ENCODE measurements around the gene RTRAF. TPM values are rescaled to one million over a fixed set of nuclear protein-coding genes. Genes with fewer than 3 reads are reported as not detected.

The RTRAF gene
- total RNA-seq, 4 donors from 2014 or later = 20.2 to 58.7 (median 51.9) TPM

GRCh38 chr14:52010173-52010693 is 20.9 kb downstream of the RTRAF start:
- Histone ChIP-seq H3K27me3 (no peaks in the 10 kb centered on the region), H3K36me3 (peaks cover 12 to 69% (median 15%) of the 10 kb centered on the region in 3 donors), H3K9me3 (no peaks in the 10 kb centered on the region), H3K4me3 (no peak overlapping the region), H3K4me1 (peaks cover 0 to 28% (median 0%) of the 10 kb centered on the region in 3 donors), H3K27ac (no peak overlapping the region)
- TF ChIP-seq CTCF (IDR thresholded peaks at IDR 0.05) (no peak), POLR2A (IDR thresholded peaks at IDR 0.05) (no peak)
- 81 to 96% methylated on average over 3 of the region's 3 CpGs for WGBS, 2 donors
- intact Hi-C loops (cut with DNase I) = no loop called here
- DNase-seq = no peak

GRCh38 chr14:52011523-52011922 is 22.2 kb downstream of the RTRAF start:
- H3K9me3 ChIP-seq = no peaks in the 10 kb centered on the region
- H3K36me3 ChIP-seq = peaks cover 6 to 56% (median 15%) of the 10 kb centered on the region in 3 donors
- H3K4me3 ChIP-seq = no peak overlapping the region
- WGBS, 2 donors = 90 to 92% methylated on average over 8 to 9 of the region's 9 CpGs
- peaks cover 0 to 35% (median 0%) of the 10 kb centered on the region in 3 donors for H3K4me1 ChIP-seq
- no peaks in the 10 kb centered on the region for H3K27me3 ChIP-seq
- DNase-seq = no peak
- intact Hi-C loops (cut with DNase I) = no loop called here
- H3K27ac ChIP-seq = no peak overlapping the region
- TF ChIP-seq POLR2A (IDR thresholded peaks at IDR 0.05) (no peak), CTCF (IDR thresholded peaks at IDR 0.05) (no peak)

GRCh38 chr14:52012635-52013034 is 23.3 kb downstream of the RTRAF start:
- Histone ChIP-seq H3K4me1 (peaks cover 0 to 35% (median 0%) of the 10 kb centered on the region in 3 donors), H3K27ac (peak overlapping the region in 1 of 4 donors; percentile 49), H3K4me3 (no peak overlapping the region), H3K36me3 (peaks cover 5 to 45% (median 15%) of the 10 kb centered on the region in 3 donors), H3K27me3 (no peaks in the 10 kb centered on the region), H3K9me3 (no peaks in the 10 kb centered on the region)
- DNase-seq = no peak
- intact Hi-C loops (cut with DNase I) = no loop called here
- WGBS, 2 donors = 54 to 66% methylated on average over 4 of the region's 4 CpGs
- TF ChIP-seq CTCF (IDR thresholded peaks at IDR 0.05) (no peak), POLR2A (IDR thresholded peaks at IDR 0.05) (no peak)

GRCh38 chr14:52013984-52014600 is 24.7 kb downstream of the RTRAF start:
- H3K4me1 ChIP-seq = peaks cover 0 to 35% (median 0%) of the 10 kb centered on the region in 3 donors
- intact Hi-C loops (cut with DNase I) = no loop called here
- no peak overlapping the region for H3K4me3 ChIP-seq
- TF ChIP-seq CTCF (IDR thresholded peaks at IDR 0.05) (no peak), POLR2A (IDR thresholded peaks at IDR 0.05) (no peak)
- DNase-seq = no peak
- H3K9me3 ChIP-seq = no peaks in the 10 kb centered on the region
- no peaks in the 10 kb centered on the region for H3K27me3 ChIP-seq
- WGBS, 2 donors = 72 to 76% methylated on average over 7 to 8 of the region's 11 CpGs
- peaks cover 5 to 31% (median 9%) of the 10 kb centered on the region in 3 donors for H3K36me3 ChIP-seq
- peak overlapping the region in 1 of 4 donors; percentile 49 for H3K27ac ChIP-seq

GRCh38 chr14:52014601-52015267 is 25.4 kb downstream of the RTRAF start:
- Histone ChIP-seq H3K4me1 (peaks cover 0 to 35% (median 0%) of the 10 kb centered on the region in 3 donors), H3K4me3 (no peak overlapping the region), H3K27me3 (no peaks in the 10 kb centered on the region), H3K9me3 (no peaks in the 10 kb centered on the region), H3K27ac (no peak overlapping the region), H3K36me3 (peaks cover 5 to 24% (median 9%) of the 10 kb centered on the region in 3 donors)
- intact Hi-C loops (cut with DNase I) = no loop called here
- TF ChIP-seq CTCF (IDR thresholded peaks at IDR 0.05) = no peak
- no peak for TF ChIP-seq POLR2A (IDR thresholded peaks at IDR 0.05)
- WGBS, 2 donors = 44 to 56% methylated on average over 5 of the region's 15 CpGs
- DNase-seq = no peak

Data from esophagus squamous epithelium (tissue), 5 donors.